GM21576 (cell line): Measurements from ENCODE around the gene SLC43A2.
"Not testable (repeated sequence)": the region's sequence is repeated elsewhere in the genome, so short reads cannot be mapped to it uniquely, and the experiment has no call there.

Source experiments
- ATAC-seq: cut with Tn5 transposase; IDR thresholded peaks from one replicate; pipeline ENCODE4 v1.9.1; 2021; ENCODE audit warnings: mild to moderate bottlenecking, moderate library complexity; ENCODE audit not compliant: unreplicated experiment

Gene SLC43A2

DNA sequence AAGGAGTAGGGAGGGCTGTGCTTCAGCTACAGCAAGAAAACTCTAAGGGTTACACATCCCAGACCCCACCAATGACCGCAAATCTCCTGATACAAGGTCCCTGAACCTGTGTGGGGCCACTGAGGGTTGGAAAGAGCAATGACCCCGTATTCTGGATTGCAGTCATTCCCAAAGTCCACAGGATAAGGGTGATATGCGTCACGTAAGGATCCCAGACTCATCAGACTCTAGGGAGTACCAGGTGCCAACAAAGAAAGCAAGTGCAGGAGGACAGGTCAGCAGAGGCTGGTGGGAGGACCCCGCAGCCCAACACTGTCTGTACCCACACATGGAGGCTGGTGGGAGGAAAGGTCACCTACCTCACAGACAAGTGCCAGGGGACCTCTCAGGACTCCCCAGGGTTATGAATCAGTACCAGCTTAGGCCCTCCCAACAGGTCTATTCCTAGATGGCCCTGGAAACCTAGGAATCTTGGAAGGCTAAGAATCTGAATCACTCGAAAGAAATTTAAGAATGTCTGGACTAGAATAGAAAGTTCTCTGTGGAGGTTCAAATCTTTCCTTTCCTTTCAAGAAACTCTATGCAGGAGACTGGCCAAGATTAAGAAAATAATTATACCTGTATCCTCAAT, 82.2 kb downstream of the SLC43A2 start:
- ATAC-seq: no peak

DNA sequence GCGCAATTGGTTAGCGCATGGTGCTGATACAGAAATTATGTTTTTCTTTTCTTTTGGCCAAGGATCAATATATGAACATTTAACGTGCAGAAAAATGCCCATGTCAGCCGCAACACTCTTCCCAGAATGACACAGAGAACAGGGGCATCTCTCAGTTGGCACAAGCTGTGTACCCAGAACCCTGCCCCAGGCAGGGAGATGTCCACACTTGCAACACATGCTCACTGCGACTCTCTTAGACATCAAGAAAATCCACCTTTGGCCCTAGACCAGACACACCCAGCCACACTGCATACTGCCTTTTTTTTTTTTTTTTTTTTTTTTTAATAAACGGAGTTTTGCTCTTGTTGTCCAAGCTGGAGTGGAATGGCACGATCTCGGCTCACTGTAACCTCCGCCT, 83.0 kb downstream of the SLC43A2 start:
- no peak for ATAC-seq

DNA sequence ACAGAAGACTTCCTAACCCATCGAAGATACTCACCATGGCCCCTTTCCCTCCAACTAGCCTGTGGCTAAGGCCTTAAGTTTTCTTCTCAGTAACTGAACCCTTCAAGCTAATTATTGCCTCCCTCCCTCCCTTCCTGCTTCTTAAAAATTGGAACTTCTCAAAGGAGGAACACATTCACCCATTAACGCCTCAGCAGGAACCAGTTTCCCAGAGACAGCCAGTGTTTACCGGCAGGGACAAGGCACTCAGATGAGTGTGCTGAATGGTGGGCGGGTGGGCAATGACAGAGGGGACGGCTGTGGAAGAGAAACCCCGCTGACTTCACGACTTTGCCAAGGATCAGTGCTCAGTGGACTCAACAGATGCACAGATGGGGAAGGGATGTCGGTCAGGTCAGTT, 86.3 kb downstream of the SLC43A2 start:
- ATAC-seq: no peak

DNA sequence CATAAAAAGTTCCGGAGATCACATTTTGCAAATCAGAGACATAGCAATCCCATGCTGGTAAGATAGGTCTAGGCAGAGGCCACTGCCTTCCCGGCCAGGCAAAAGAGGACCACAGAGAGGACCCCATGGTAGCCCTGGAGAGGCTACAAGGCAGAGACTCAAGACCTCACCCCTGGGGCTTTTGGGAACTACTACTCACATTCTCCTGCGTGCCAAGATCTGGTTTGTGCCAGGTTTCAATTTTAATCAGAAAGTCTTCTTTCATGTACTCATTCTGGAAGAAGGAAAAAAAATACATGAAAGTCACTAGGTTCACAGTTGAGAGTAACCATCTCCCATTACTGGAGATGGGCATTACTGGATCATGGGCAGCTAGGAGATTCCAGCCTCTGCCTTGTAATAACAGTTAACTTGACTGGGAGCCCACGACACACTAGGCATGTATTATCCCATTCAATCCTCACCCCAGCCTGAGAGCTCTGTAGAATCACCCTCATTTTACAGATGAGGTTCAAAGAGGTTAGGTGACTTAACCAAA, 87.2 kb downstream of the SLC43A2 start:
- no peak for ATAC-seq

GRCh38 chr17:1539811-1540210, 88.8 kb downstream of the SLC43A2 start:
- no peak for ATAC-seq

DNA sequence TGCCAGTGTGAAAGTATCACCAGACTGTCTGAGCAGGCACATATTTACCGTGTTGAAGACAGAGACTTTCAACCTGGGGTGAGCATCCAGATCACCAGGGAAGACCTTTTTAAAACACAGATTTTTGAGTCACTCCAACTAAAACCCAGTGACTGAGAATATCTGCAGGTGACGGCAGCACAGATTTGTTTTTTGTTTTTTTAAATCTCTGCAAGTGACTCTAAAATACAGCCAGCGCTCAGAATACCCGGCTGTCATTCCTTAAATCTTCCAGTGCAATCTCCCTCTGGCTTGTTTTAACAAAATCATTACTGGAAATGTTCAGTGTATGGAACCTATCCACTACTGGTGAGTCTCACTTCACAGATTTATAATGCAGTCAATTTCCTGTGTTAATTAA, 92.9 kb downstream of the SLC43A2 start:
- no peak for ATAC-seq

GRCh38 chr17:1533661-1534325, 94.8 kb downstream of the SLC43A2 start:
- ATAC-seq: no peak

- no peak for ATAC-seq
These were observed 95.6 kb downstream of the SLC43A2 start for GRCh38 chr17:1532836-1533602.

- no peak for ATAC-seq
These were observed 98.8 kb downstream of the SLC43A2 start for GRCh38 chr17:1529863-1530262.

DNA sequence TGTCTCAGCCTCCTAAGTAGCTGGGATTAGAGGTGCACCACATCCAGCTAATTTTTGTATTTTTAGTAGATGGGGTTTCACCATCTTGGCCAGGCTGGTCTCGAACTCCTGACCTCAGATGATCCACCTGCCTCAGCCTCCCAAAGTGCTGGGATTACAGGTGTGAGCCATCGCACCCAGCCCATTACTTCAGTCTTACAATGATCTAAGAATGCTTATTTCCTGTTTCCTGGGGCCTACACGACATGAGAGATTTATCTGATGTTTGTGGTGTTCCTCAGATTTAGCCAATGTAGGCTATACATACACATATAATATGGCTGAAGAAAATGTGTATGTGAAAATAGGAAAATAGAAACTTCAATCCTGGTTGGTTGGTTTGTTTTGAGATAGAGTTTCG, 101.8 kb downstream of the SLC43A2 start:
- ATAC-seq: not testable (repeated sequence)

- no peak for ATAC-seq
These were observed 106.0 kb downstream of the SLC43A2 start for GRCh38 chr17:1522626-1523025.

GRCh38 chr17:1521086-1521640, 107.5 kb downstream of the SLC43A2 start:
- no peak for ATAC-seq

DNA sequence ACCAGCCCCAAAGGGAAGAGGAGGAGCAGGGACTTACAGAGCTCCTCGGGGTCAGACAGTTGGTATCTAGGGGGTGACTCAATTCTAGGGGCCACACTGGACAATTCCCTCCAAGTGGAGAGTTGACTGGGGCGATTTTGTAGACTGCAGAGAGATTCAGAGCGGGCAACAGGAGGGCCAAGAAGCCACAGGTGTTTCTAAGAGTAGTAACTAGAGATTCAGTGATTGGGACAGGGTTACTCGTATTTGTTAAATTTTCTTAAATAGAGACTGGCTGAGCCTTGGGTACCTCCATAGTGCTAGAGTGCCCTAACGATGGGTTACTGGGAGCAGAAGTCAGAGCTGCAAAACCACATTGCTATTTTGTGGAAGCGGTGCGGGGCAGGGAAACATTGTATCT, 109.0 kb downstream of the SLC43A2 start:
- no peak for ATAC-seq
